ENCODE results near the gene UBALD2.
A peak's percentile ranks its signal among the peaks of the same experiment; 100 is the strongest.
"Not testable (repeated sequence)": the region's sequence is repeated elsewhere in the genome, so short reads cannot be mapped to it uniquely, and the experiment has no call there.

The UBALD2 gene

GRCh38 chr17:76266244-76266938, 1.2 kb downstream of the UBALD2 start:
- DNase-seq (ENCODE audit: low read depth) = no peak

- DNase-seq (ENCODE audit: low read depth) = no peak
Observed at GRCh38 chr17:76267051-76267576, 2.0 kb downstream of the UBALD2 start.

GRCh38 chr17:76267581-76268001, 2.4 kb downstream of the UBALD2 start:
- DNase-seq (ENCODE audit: low read depth) = not testable (repeated sequence)

- peak; percentile 76 for DNase-seq (ENCODE audit: low read depth)
Observed at GRCh38 chr17:76268015-76268749, 3.0 kb downstream of the UBALD2 start.

GRCh38 chr17:76268991-76269981, 4.1 kb downstream of the UBALD2 start:
- no peak for DNase-seq (ENCODE audit: low read depth)

- no peak for DNase-seq (ENCODE audit: low read depth)
Observed at GRCh38 chr17:76270127-76270592, 5.0 kb downstream of the UBALD2 start.

GRCh38 chr17:76270770-76271668, 5.9 kb downstream of the UBALD2 start:
- no peak for DNase-seq (ENCODE audit: low read depth)

- DNase-seq (ENCODE audit: low read depth) = peak; percentile 88
Observed at GRCh38 chr17:76271669-76272540, 6.8 kb downstream of the UBALD2 start.

- DNase-seq (ENCODE audit: low read depth) = peak; percentile 67
Observed at GRCh38 chr17:76272541-76273444, 7.6 kb downstream of the UBALD2 start.

- DNase-seq (ENCODE audit: low read depth) = no peak
Observed at GRCh38 chr17:76273445-76274111, 8.4 kb downstream of the UBALD2 start.

GRCh38 chr17:76274112-76274956, 9.2 kb downstream of the UBALD2 start:
- no peak for DNase-seq (ENCODE audit: low read depth)

GRCh38 chr17:76275382-76276068, 10.4 kb downstream of the UBALD2 start:
- DNase-seq (ENCODE audit: low read depth) = no peak

GRCh38 chr17:76276069-76276431, 10.9 kb downstream of the UBALD2 start:
- no peak for DNase-seq (ENCODE audit: low read depth)

- no peak for DNase-seq (ENCODE audit: low read depth)
Observed at GRCh38 chr17:76276461-76277299, 11.5 kb downstream of the UBALD2 start.

- DNase-seq (ENCODE audit: low read depth) = no peak
Observed at GRCh38 chr17:76277300-76278267, 12.4 kb downstream of the UBALD2 start.
